ENCODE data around the gene LSM10.

DNA sequence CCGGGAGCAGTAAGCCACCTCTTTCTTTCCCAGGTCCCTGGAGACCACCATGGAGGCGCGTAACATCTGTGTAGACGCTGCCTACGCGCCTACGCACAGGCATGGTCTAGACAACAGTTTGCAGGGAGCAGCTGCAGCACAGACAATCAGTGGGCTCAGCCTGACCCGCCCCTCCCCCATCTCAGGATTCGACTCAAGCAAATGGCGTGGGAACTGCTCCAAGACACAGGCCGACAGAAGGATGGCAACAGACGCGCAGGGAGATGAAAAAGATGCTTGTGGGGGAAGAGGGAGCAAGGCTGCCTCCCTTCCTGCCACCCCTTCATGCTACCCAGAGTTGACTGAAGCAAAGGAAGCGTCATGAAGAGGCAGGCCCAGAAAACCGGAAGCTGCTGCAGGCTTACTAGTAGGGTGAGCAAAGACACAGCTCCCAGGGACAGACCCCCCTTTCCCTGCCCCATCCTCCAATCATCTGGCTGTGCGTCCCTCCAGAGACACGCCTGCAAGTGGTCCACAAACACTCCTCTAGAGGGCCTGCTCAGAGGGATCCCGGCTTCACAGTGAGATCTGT lies 31.5 kb downstream of the LSM10 start:
- no peak for TF ChIP-seq DDX20 (tag; IDR thresholded peaks at IDR 0.05; ENCODE audit: low read depth)
- TF ChIP-seq, protein P1, sequence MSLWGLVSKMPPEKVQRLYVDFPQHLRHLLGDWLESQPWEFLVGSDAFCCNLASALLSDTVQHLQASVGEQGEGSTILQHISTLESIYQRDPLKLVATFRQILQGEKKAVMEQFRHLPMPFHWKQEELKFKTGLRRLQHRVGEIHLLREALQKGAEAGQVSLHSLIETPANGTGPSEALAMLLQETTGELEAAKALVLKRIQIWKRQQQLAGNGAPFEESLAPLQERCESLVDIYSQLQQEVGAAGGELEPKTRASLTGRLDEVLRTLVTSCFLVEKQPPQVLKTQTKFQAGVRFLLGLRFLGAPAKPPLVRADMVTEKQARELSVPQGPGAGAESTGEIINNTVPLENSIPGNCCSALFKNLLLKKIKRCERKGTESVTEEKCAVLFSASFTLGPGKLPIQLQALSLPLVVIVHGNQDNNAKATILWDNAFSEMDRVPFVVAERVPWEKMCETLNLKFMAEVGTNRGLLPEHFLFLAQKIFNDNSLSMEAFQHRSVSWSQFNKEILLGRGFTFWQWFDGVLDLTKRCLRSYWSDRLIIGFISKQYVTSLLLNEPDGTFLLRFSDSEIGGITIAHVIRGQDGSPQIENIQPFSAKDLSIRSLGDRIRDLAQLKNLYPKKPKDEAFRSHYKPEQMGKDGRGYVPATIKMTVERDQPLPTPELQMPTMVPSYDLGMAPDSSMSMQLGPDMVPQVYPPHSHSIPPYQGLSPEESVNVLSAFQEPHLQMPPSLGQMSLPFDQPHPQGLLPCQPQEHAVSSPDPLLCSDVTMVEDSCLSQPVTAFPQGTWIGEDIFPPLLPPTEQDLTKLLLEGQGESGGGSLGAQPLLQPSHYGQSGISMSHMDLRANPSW (CRISPR knock-in tag; IDR thresholded peaks at IDR 0.05), result no peak
- no peak for TF ChIP-seq DPF2 (IDR thresholded peaks at IDR 0.05)
- TF ChIP-seq, protein P2, sequence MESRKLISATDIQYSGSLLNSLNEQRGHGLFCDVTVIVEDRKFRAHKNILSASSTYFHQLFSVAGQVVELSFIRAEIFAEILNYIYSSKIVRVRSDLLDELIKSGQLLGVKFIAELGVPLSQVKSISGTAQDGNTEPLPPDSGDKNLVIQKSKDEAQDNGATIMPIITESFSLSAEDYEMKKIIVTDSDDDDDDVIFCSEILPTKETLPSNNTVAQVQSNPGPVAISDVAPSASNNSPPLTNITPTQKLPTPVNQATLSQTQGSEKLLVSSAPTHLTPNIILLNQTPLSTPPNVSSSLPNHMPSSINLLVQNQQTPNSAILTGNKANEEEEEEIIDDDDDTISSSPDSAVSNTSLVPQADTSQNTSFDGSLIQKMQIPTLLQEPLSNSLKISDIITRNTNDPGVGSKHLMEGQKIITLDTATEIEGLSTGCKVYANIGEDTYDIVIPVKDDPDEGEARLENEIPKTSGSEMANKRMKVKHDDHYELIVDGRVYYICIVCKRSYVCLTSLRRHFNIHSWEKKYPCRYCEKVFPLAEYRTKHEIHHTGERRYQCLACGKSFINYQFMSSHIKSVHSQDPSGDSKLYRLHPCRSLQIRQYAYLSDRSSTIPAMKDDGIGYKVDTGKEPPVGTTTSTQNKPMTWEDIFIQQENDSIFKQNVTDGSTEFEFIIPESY (CRISPR knock-in tag; IDR thresholded peaks at IDR 0.05), result no peak
- no peak for TF ChIP-seq CHD1 (IDR thresholded peaks at IDR 0.05; ENCODE audit: low read length)
- no peak for TF ChIP-seq ZNF311 (CRISPR knock-in tag; IDR thresholded peaks at IDR 0.05)
- TF ChIP-seq FOS (IDR thresholded peaks at IDR 0.05; ENCODE audit: extremely low read depth, insufficient read length), result no peak
- no peak for TF ChIP-seq YY1 (IDR thresholded peaks at IDR 0.05; ENCODE audit: borderline replicate concordance in 1 of 3, control insufficient read depth in 1 of 3, extremely low read depth in 1 of 3, insufficient read depth in 3 of 3, insufficient read length in 1 of 3, insufficient replicate concordance in 2 of 3, low read depth in 1 of 3, low read length in 2 of 3)
- TF ChIP-seq ZNF140 (CRISPR knock-in tag; IDR thresholded peaks at IDR 0.05), result no peak
- TF ChIP-seq, protein P3, sequence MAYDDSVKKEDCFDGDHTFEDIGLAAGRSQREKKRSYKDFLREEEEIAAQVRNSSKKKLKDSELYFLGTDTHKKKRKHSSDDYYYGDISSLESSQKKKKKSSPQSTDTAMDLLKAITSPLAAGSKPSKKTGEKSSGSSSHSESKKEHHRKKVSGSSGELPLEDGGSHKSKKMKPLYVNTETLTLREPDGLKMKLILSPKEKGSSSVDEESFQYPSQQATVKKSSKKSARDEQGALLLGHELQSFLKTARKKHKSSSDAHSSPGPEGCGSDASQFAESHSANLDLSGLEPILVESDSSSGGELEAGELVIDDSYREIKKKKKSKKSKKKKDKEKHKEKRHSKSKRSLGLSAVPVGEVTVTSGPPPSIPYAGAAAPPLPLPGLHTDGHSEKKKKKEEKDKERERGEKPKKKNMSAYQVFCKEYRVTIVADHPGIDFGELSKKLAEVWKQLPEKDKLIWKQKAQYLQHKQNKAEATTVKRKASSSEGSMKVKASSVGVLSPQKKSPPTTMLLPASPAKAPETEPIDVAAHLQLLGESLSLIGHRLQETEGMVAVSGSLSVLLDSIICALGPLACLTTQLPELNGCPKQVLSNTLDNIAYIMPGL (CRISPR knock-in tag; IDR thresholded peaks at IDR 0.05), result no peak
- TF ChIP-seq, protein P4, sequence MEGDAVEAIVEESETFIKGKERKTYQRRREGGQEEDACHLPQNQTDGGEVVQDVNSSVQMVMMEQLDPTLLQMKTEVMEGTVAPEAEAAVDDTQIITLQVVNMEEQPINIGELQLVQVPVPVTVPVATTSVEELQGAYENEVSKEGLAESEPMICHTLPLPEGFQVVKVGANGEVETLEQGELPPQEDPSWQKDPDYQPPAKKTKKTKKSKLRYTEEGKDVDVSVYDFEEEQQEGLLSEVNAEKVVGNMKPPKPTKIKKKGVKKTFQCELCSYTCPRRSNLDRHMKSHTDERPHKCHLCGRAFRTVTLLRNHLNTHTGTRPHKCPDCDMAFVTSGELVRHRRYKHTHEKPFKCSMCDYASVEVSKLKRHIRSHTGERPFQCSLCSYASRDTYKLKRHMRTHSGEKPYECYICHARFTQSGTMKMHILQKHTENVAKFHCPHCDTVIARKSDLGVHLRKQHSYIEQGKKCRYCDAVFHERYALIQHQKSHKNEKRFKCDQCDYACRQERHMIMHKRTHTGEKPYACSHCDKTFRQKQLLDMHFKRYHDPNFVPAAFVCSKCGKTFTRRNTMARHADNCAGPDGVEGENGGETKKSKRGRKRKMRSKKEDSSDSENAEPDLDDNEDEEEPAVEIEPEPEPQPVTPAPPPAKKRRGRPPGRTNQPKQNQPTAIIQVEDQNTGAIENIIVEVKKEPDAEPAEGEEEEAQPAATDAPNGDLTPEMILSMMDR (IDR thresholded peaks at IDR 0.05 in 2 of 3, conservative IDR thresholded peaks at IDR 0.05 in 1 of 3; ENCODE audit: insufficient read depth in 2 of 3, low read depth in 1 of 3, low read length in 3 of 3), result no peak
- TF ChIP-seq EP300 (IDR thresholded peaks at IDR 0.05; ENCODE audit: low read length), result no peak
- TF ChIP-seq, protein P5, sequence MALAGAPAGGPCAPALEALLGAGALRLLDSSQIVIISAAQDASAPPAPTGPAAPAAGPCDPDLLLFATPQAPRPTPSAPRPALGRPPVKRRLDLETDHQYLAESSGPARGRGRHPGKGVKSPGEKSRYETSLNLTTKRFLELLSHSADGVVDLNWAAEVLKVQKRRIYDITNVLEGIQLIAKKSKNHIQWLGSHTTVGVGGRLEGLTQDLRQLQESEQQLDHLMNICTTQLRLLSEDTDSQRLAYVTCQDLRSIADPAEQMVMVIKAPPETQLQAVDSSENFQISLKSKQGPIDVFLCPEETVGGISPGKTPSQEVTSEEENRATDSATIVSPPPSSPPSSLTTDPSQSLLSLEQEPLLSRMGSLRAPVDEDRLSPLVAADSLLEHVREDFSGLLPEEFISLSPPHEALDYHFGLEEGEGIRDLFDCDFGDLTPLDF (CRISPR knock-in tag; IDR thresholded peaks at IDR 0.05), result no peak
- no peak for TF ChIP-seq RFX5 (IDR thresholded peaks at IDR 0.05; ENCODE audit: low read depth, low read length)

All from K562 (cell line).